SIG-M5 (cell line): ENCODE measurements around the gene ESYT3.
"Not testable (repeated sequence)": the region's sequence is repeated elsewhere in the genome, so short reads cannot be mapped to it uniquely, and the experiment has no call there.

Experiments
- DNase-seq: peaks from one replicate; lab custom pipeline; 2025; lab: John Stamatoyannopoulos, UW

Gene ESYT3

DNA sequence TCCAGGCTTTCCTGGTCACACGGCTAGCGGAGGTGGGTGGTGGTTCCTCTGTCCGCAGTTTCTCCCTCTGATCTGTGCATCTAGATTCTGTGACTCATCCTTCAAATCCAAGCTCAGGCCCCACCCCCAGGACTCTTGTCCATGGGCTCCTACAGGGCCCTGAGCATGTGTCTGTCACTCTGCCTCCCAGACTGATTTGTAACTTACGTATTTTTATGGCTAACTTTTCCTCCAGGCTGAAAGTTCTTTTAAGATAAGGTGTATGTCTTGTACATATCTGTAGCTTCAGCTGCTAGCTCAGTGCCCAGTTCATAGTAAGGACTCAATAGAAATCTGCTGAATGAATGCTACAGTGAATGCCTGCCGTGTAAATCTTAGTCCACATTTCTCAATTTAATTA is 8.0 kb downstream of the ESYT3 start:
- no peak for DNase-seq

DNA sequence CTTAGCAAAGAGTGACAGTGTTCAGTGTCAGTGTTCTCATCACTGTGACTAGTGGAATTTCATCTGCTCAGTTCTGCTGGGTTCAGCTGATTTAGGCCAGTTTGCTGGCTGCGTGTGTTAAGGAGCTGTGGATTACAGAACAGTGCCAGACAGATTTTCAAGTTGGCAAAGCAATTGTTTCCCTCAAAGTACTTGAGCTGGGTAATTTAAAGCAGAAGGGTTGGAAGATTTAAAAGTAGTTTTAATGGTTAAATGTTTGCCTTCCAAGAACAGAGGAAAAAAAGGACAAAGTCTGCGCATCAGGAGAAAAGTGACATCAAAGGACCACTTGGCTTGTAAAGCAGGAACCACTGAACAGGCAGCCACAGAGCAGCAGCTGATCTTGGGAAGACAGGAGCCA is 8.7 kb downstream of the ESYT3 start:
- no peak for DNase-seq

- no peak for DNase-seq
Observed at GRCh38 chr3:138443521-138444503, 9.4 kb downstream of the ESYT3 start.

DNA sequence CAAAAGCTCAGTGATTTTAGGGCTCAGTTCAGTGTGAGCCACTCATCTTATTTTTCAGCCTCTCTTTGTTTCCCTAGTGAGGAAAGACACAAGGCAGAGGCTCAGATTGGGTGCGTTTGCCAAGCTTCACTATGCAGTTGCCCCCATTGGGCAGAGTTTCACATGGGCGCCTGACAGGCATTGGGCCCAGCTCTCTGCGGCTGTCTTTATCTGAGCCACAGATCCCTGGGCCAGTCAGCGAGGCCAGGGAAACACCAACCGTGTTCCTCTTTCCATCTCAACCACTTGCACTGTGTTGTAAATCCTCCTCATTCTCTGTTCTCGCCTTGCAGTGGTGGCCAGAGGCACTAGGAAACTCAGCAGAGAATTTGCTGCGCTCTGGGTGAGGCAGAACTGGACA is 10.8 kb downstream of the ESYT3 start:
- no peak for DNase-seq

- no peak for DNase-seq
Observed at GRCh38 chr3:138445654-138446053, 11.2 kb downstream of the ESYT3 start.

DNA sequence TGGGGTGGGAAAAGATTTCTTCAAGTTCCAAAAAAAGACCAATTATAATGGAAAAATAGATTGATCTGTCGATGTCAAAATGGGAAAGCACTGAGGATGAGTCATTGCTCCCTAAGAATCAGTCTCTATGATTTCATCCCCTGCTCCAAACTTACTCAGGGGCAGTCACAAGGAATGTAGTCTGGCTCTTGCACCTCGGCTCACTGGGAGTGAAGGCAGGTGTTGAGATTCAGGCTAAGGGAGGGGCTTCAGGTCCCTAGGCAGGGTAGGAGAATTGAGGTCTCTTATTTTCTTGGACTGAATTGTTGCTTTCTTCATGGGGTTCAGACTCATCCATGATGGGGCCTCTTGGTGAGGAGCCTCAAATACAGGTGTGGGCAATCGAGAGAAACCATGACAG is 14.2 kb downstream of the ESYT3 start:
- DNase-seq: no peak

DNA sequence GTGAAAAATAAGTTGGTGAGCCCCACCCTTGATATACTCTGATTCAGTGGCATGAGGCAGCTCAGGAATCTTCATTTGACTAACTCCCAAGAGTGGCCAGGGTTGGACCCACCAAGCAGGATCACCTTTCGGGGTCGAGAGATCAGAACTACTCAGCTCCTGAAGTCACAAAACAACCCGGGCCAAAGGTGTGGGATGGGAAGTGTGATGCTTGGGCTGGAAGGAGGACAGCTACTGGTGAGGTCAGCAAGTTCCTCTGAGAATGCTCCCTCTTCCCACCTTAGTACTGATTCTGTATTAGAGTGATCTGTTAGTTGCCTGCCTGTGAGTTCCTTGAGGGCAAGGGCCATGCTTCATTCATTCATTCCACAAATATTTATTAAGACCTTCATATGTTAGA is 15.1 kb downstream of the ESYT3 start:
- no peak for DNase-seq

GRCh38 chr3:138450181-138450580 is 15.8 kb downstream of the ESYT3 start:
- no peak for DNase-seq

DNA sequence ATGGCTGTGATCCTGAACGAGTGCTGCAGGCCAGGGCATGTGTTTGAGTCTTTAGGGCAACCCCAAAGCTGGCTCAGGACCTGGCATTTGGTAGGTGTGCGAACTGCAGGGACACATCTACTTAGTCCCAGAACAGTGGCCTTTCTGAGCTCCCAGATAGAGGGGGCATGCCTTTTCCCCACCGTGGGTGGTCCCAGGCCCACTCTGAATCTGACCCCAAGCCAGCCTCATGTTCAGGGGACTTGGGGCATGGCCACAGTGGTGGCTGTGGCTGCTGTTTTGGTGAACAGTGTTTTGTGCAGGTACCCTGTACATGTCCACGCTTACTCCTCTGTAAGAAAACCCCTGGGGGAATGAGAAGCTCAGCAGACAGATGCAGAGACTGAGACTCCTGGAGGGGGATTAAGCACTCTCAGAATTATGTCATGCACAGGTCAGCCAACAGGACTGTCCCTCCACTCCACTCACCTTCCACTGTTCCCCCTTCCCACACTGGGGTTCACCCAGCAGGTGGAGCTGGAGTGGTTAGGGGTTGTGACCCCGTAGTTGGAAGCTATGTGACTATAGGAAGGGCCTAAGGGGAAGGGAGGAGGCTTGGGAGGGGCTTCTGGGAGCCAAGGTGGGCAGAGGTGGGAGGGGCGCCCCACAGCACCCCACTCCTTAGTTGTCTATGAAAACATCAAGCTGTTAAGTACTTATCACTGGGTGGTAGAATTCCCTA is 16.4 kb downstream of the ESYT3 start:
- no peak for DNase-seq

DNA sequence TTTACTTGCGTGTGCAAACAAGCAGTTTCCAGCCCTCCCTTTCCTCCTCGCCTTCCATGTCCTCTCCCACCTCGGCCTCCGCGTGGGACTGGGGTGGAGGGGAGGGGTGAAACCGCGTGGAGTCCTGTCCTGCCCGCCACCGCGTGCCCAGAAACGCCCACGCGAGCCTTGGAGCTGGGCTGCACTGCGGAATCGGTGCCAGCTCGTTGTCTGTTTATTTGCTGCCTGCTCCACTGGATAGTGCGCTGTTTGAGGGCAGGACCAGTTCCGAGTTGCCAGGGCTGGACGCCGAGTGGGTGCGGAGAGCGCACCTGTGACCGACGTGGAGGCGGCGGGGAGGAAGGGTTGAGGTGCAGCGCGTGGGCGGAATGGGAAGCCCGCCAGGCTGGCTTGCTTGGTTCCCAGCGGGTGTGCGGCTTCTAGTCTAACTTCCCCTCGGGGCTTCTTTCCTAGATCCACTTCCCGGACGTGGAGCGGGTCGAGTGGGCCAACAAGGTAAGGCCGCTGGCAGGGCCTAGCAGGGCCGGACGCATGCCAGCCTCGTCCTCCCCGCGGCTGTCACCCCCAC is 17.3 kb downstream of the ESYT3 start:
- DNase-seq: no peak

DNA sequence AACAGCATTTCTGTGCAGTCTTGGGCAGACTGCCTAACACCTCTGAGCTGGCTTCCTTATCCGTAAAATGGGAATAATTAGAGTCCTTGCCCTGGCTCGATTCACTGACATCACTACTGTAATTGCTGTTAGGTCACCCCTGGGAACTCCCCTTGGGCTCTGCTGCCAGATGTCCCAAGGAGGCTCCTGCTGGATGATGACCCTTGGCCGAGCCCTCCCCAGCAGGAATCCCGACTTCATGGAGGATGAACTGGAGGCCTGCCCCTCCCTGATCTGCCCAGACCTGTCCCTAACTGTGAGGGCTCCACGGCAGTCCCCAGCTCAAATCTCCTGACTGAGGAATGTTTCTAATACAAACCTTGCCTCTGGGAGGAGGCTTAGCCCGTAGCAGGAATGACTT is 18.0 kb downstream of the ESYT3 start:
- no peak for DNase-seq

GRCh38 chr3:138453940-138454339 is 19.5 kb downstream of the ESYT3 start:
- not testable (repeated sequence) for DNase-seq

DNA sequence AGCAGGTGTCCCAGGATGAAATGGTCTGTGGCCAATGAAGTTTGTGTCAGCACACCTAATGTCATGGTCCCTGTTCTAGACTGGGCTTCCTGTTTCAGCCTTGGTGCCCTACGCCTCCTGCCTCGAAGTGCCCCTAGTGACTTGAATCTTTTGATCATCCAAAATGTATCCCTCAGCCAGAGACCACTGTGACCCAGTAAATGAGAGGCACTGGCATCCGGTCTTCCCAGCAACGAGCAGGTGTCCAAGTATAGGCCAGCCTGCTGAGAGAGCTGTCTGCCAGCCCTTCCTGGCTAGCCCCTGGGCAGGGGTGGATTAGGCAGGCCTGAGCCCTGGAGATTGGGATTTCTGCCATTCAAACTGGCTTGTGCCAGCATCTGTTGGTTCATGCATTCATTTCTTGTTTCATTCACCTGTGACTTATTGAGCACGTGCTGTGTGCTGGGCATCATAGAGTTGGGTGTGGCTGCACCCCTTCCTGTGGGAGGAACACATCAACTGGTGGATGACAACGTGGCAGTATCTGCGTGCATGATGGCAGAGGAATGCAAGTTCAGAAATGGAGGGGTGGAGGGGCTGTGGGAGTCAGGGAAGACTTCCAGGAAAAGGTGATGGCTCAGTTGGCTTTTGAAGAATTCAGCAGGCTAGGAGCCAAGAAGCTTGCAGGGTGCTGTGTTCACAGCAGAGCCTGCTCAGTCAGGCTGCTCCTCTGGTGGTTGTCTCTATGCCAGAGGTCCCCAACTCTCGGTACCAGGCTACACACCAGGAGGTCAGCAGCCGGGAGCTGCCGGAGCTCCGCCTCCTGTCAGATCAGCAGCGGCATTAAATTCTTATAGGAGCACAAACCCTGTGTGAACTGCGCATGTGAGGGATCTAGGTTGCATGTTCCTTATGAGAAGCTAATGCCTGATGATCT is 21.6 kb downstream of the ESYT3 start:
- DNase-seq: no peak

GRCh38 chr3:138456961-138457862 is 22.8 kb downstream of the ESYT3 start:
- no peak for DNase-seq

DNA sequence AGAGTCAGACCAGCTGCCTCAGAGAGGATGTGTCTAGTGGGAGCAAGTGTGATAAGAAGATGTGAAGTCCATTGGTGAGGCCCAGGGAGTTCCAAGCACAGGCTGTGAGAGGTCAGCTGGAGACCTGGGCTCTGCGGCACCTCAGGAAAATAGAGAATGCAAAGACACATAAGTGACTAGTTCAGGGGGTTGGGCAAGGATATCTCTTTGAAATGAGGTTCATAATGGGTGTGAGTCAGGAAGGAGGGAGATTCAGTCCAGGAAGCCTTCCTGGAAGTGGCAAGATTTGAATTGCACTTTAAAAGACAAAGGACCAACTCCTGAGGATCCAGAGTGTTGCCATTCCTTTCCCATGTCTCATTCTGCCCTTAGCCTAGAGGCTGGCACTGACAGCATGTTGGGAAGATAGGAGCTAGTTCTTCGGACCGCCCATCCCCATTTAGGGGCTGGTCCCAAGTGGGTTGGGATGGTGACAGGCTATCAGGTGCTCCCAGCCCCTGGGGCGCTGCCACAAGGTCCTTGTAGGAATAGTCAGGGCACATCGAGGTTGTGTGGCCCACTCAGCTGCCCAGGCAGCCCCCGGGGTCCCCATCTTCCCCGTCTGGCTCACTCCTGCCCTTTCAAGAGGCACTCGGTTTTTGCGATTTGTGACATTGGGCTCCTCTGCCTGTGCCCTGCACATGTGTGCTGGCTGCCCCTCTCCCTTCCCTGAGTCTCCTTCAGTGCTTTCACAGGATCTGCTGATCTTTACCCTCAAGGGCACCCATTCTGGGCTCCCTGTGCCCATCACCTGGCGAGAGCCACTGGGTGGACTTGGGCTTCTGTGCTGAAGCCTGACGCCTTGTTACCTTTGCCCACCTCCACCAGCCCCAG is 23.7 kb downstream of the ESYT3 start:
- no peak for DNase-seq

GRCh38 chr3:138458774-138459499 is 24.5 kb downstream of the ESYT3 start:
- no peak for DNase-seq

GRCh38 chr3:138459619-138460535 is 25.5 kb downstream of the ESYT3 start:
- no peak for DNase-seq
